Esophagus squamous epithelium (tissue), 5 donors: ENCODE measurements around the gene KRTAP4-2. TPM values are rescaled to one million over a fixed set of nuclear protein-coding genes. Genes with fewer than 3 reads are reported as not detected.
"Not testable (repeated sequence)": the region's sequence is repeated elsewhere in the genome, so short reads cannot be mapped to it uniquely, and the experiment has no call there.

Experiments used
- DNase-seq: peaks from one replicate; lab custom pipeline; 2025; lab: John Stamatoyannopoulos, UW
- H3K27ac ChIP-seq, 4 donors: fragments of 200-600 bp; sonication (generic); one replicate each; pipeline ENCODE4 v1.5.1; 2016 to 2019; ENCODE audit warnings: mild to moderate bottlenecking in 1 of 4
- H3K27me3 ChIP-seq, 4 donors: fragments of 200-600 bp; sonication (generic); 1 replicate in 3 of 4; 2 replicates in 1 of 4; pipeline versions ENCODE4 v1.5.1 to v1.6.0; 2017 to 2021; ENCODE audit warnings: antibody characterized with exemption in 1 of 4
- H3K36me3 ChIP-seq, 3 donors: fragments of 200-600 bp; sonication (generic); one replicate each; pipeline ENCODE4 v1.5.1; 2016 to 2019
- H3K4me1 ChIP-seq, 3 donors: fragments of 200-600 bp; sonication (generic); one replicate each; pipeline ENCODE4 v1.5.1; 2017 to 2019
- H3K4me3 ChIP-seq, 4 donors: fragments of 200-600 bp; sonication (generic); 1 replicate in 3 of 4; 2 replicates in 1 of 4; pipeline ENCODE4 v1.5.1; 2016 to 2019; ENCODE audit warnings: mild to moderate bottlenecking in 2 of 4, moderate library complexity in 1 of 4
- H3K9me3 ChIP-seq, 3 donors: fragments of 200-600 bp; sonication (generic); one replicate each; pipeline ENCODE4 v1.5.1; 2016 to 2019
- POLR2A ChIP-seq, 4 donors: fragments of 450-650 bp; IDR thresholded peaks; one replicate each; pipeline ENCODE4 v1.6.1; 2017; ENCODE audit warnings: antibody characterized with exemption in 4 of 4, mild to moderate bottlenecking in 4 of 4, moderate library complexity in 3 of 4
- WGBS, 2 donors: methylation state at CpG; one replicate each; pipeline ENCODE4 v1.1.5; 2018; 5-methylcytosine and 5-hydroxymethylcytosine counted together
- intact Hi-C: fragments of 100-400 bp; cut with DNase I; formaldehyde crosslinking; loops from one replicate; pipeline ENCODE4 v1.15.0; 2022
- total RNA-seq, 4 donors: library from RNA; depleted of rRNA; stranded (reverse); fragments of >200 nt; gene quantifications; one replicate each; pipeline ENCODE4 v1.1.0, GENCODE V29; 2016
- TF ChIP-seq, protein P1 (sequence below), 6 experiments: fragments of 450-650 bp in 4 of 6; fragments of 200-600 bp in 2 of 6; sonication (generic) in 2 of 6; IDR thresholded peaks; one replicate each; pipeline ENCODE4 v1.5.1; 2016 to 2019; ENCODE audit warnings: antibody characterized with exemption in 6 of 6, mild to moderate bottlenecking in 4 of 6, moderate library complexity in 4 of 6
- donor health status: DM: yes; HTN: yes; CAD: no.

The KRTAP4-2 gene
- not detected for total RNA-seq

- Histone ChIP-seq H3K4me3 (no peak within 1 kb of the TSS), H3K36me3 (no peaks in the 10 kb centered on the region), H3K27me3 (peaks cover 0 to 7% (median 0%) of the 10 kb centered on the region in 4 donors), H3K4me1 (no peaks in the 10 kb centered on the region), H3K27ac (no peak within 1 kb of the TSS), H3K9me3 (no peaks in the 10 kb centered on the region)
- DNase-seq, result no peak
- intact Hi-C loops, result no loop called here
- TF ChIP-seq, protein P1, sequence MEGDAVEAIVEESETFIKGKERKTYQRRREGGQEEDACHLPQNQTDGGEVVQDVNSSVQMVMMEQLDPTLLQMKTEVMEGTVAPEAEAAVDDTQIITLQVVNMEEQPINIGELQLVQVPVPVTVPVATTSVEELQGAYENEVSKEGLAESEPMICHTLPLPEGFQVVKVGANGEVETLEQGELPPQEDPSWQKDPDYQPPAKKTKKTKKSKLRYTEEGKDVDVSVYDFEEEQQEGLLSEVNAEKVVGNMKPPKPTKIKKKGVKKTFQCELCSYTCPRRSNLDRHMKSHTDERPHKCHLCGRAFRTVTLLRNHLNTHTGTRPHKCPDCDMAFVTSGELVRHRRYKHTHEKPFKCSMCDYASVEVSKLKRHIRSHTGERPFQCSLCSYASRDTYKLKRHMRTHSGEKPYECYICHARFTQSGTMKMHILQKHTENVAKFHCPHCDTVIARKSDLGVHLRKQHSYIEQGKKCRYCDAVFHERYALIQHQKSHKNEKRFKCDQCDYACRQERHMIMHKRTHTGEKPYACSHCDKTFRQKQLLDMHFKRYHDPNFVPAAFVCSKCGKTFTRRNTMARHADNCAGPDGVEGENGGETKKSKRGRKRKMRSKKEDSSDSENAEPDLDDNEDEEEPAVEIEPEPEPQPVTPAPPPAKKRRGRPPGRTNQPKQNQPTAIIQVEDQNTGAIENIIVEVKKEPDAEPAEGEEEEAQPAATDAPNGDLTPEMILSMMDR (IDR thresholded peaks at IDR 0.05), result no peak
- TF ChIP-seq POLR2A (IDR thresholded peaks at IDR 0.05), result no peak
- 91 to 100% methylated on average over 2 to 5 of the region's 7 CpGs for WGBS, 2 donors
Observed at GRCh38 chr17:41177727-41178271, at the start of gene KRTAP4-2. Gene KRTAP4-2, minus strand, starts transcription at chr17:41178221. Its CDS starts 57 bp downstream, at chr17:41178164.

DNA sequence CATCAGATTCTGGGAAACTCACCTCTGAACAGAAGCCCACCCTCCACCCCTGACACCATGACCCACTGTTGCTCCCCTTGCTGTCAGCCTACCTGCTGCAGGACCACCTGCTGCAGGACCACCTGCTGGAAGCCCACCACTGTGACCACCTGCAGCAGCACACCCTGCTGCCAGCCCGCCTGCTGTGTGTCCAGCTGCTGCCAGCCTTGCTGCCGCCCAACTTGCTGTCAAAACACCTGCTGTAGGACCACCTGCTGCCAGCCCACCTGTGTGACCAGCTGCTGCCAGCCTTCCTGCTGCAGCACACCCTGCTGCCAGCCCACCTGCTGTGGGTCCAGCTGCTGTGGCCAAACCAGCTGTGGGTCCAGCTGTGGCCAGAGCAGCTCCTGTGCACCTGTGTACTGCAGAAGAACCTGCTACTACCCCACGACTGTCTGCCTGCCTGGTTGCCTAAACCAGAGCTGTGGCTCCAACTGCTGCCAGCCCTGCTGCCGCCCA is 48.6 kb upstream of the KRTAP4-2 start, which contains the start of gene KRTAP9-2:
Gene KRTAP9-2 (plus strand): TSS at position 51 of the 498 bp plus-strand sequence. CDS start 7 bp downstream, at position 58.
- WGBS, 2 donors, result no CpG with 5 or more reads among the region's 4 CpGs

GRCh38 chr17:41226051-41226450 is 48.0 kb upstream of the KRTAP4-2 start:
- no peak for TF ChIP-seq POLR2A (IDR thresholded peaks at IDR 0.05)
- TF ChIP-seq, protein P1 (IDR thresholded peaks at IDR 0.05), result no peak
- H3K4me1 ChIP-seq, result no peaks in the 10 kb centered on the region
- H3K36me3 ChIP-seq, result no peaks in the 10 kb centered on the region
- 95 to 98% methylated on average over 6 of the region's 6 CpGs for WGBS, 2 donors
- no peak for DNase-seq
- no peak overlapping the region for H3K4me3 ChIP-seq
- no peaks in the 10 kb centered on the region for H3K9me3 ChIP-seq
- H3K27ac ChIP-seq, result no peak overlapping the region
- peaks cover 0 to 17% (median 0%) of the 10 kb centered on the region in 4 donors for H3K27me3 ChIP-seq
- intact Hi-C loops, result no loop called here

More for the DNA sequence above, 48.6 kb upstream of the KRTAP4-2 start, which contains the start of gene KRTAP9-2:
- intact Hi-C loops, H3K4me1 ChIP-seq, DNase-seq, H3K36me3 ChIP-seq, H3K4me3 ChIP-seq, H3K9me3 ChIP-seq, H3K27ac ChIP-seq: not testable (repeated sequence)
- peaks cover 0 to 17% (median 0%) of the 10 kb centered on the region in 4 donors for H3K27me3 ChIP-seq

GRCh38 chr17:41223821-41224220 is 45.8 kb upstream of the KRTAP4-2 start:
- Histone ChIP-seq H3K9me3 (no peaks in the 10 kb centered on the region), H3K27me3 (peaks cover 0 to 7% (median 0%) of the 10 kb centered on the region in 4 donors), H3K4me3 (no peak overlapping the region), H3K27ac (no peak overlapping the region), H3K36me3 (no peaks in the 10 kb centered on the region), H3K4me1 (no peaks in the 10 kb centered on the region)
- intact Hi-C loops, result no loop called here
- WGBS, 2 donors, result 72% methylated on average over 2 of the region's 2 CpGs
- DNase-seq, result no peak
- no peak for TF ChIP-seq POLR2A (IDR thresholded peaks at IDR 0.05)
- TF ChIP-seq, protein P1 (IDR thresholded peaks at IDR 0.05), result no peak

DNA sequence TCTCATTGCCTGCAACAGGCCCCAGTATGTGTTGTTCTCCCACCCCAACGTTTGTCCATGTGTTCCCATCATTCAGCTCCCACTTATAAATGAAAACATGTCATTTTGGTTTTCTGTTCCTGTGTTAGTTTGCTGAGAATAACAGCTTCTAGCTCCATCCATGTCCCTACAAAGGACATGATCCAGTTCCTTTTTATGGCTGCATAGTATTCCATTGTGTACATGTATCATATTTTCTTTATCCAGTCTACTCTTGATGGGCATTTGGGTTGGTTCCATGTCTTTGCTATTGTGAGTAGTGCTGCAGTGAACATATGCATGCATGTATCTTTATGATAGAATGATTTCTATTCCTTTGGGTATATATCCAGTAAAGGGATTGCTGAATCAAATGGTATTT is 37.7 kb upstream of the KRTAP4-2 start:
- peaks cover 0 to 9% (median 0%) of the 10 kb centered on the region in 3 donors for H3K4me1 ChIP-seq
- TF ChIP-seq, protein P1 (IDR thresholded peaks at IDR 0.05), result no peak
- TF ChIP-seq POLR2A (IDR thresholded peaks at IDR 0.05), result no peak
- H3K27me3 ChIP-seq, result peaks cover 0 to 16% (median 0%) of the 10 kb centered on the region in 4 donors
- no peaks in the 10 kb centered on the region for H3K36me3 ChIP-seq
- DNase-seq, result no peak
- 58 to 84% methylated on average over 1 of the region's 1 CpG for WGBS, 2 donors
- no peak overlapping the region for H3K4me3 ChIP-seq
- no peaks in the 10 kb centered on the region for H3K9me3 ChIP-seq
- H3K27ac ChIP-seq, result no peak overlapping the region
- intact Hi-C loops, result no loop called here
